HG02588 (cell line): Measurements from ENCODE around the gene TMEM244.
"Not testable (repeated sequence)": the region's sequence is repeated elsewhere in the genome, so short reads cannot be mapped to it uniquely, and the experiment has no call there.

Experiments used
- ATAC-seq: cut with Tn5 transposase; IDR thresholded peaks from one replicate; pipeline ENCODE4 v1.9.1; 2021; ENCODE audit warnings: mild to moderate bottlenecking, moderate library complexity; ENCODE audit not compliant: unreplicated experiment

Gene TMEM244

DNA sequence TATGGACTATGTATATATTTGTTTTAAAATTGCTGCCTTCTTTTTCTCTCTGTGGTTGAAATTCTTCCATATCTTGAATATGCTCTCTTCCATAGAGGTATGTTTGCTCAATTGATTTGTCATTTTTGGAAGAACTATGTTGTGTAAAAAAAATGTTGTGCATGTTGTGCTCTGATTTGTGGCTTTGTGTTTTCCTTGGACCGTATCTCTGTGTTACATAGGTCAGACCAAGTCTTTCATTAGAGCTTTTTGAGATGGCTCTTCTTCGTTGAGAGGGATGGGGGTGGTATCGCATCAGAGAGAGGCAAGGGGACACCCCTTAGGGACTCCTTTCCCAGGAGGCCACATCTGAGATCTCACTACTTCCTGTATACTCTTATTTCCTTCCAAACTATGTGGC is 43.8 kb downstream of the TMEM244 start:
- no peak for ATAC-seq

- no peak for ATAC-seq
Observed at GRCh38 chr6:129812145-129812777, 48.9 kb downstream of the TMEM244 start.

DNA sequence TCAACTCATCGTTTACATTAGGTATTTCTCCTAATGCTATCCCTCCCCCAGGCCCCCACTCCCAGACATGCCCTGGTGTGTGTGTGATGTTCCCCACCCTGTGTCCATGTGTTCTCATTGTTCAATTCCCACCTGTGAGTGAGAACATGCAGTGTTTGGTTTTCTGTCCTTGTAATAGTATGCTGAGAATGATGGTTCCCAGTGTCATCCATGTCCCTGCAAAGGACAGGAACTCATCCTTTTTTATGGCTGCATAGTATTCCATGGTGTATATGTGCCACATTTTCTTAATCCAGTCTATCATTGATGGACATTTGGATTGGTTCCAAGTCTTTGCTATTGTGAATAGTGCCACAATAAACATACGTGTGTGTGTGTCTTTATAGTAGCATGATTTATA is 54.0 kb downstream of the TMEM244 start:
- not testable (repeated sequence) for ATAC-seq

- not testable (repeated sequence) for ATAC-seq
Observed at GRCh38 chr6:129802920-129803319, 58.2 kb downstream of the TMEM244 start.

DNA sequence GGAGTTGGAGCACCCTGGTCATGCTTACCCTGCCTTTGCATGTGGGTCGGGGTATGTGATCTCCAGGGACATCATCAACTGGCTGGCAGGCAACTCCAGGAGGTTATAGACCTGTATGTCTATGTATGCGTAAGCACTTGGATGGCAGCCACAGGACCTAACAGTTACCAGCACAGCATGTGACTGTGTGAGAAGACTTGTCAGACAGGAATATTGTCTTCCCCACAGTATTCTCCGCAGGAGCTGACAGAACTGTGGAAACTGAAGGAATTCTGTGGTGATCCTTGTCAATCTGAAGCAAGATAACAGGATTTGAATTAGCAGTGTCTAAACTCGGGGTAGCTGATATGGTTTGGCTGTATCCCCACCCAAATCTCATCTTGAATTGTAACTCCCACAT is 59.2 kb downstream of the TMEM244 start:
- ATAC-seq = no peak

DNA sequence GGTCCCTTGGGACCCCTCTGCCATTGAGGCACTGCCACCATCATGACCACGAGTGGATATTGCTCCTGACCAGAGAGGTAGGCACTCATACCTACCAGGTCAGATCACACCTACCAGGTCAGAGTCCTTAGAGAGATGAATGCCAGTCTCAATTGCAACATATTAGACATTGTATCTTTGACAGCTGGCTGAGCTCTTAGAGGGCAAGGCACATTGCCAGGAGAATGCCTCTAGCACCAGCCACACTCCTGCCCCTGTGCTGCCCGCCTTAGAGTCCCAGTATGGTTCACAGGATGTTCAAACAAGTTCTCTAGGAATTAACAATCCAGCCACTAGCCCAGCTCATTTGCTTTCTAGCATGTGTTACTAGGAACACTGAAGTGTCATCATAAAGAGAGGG is 65.9 kb downstream of the TMEM244 start:
- ATAC-seq = no peak

DNA sequence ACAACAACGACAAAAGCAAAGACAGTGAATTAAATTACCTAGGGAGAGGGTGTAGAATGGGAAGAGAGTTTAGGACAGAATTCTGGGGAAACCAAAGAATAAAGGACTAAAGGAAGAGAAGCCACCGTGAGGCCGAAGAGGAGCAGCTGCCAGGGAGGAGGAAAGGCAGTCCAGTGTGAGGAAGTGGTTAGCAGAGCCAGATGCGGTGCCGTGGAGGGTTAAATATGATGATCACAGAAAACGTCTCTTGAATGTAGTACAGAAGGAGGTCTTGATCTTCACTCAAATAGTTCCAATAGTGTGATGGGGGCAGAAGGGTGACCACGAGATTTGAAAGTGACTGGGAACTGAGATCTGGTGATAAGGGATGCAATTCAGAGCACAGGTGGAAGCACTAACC is 67.7 kb downstream of the TMEM244 start:
- ATAC-seq = no peak

DNA sequence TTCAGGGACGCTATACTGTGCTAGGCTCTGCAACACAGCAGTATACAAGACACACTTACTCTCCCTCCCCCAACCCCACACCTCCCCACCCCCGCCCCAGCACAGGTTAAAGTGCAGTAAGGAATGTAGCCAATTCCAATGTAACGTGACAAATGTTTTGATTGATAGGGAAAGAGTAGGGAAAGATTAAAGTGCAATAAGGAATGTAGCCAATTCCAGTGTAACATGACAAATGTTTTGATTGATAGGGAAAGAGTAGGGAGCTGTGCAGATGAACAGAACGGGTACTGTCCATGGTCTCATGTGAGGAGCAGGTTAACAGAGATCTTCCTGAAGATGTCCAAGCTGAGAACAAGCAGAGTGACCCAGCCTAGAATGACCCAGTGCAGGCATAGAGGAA is 69.1 kb downstream of the TMEM244 start:
- no peak for ATAC-seq

- no peak for ATAC-seq
Observed at GRCh38 chr6:129790785-129791184, 70.3 kb downstream of the TMEM244 start.

- ATAC-seq = no peak
Observed at GRCh38 chr6:129789974-129790373, 71.1 kb downstream of the TMEM244 start.

GRCh38 chr6:129787816-129788215 is 73.3 kb downstream of the TMEM244 start:
- no peak for ATAC-seq

DNA sequence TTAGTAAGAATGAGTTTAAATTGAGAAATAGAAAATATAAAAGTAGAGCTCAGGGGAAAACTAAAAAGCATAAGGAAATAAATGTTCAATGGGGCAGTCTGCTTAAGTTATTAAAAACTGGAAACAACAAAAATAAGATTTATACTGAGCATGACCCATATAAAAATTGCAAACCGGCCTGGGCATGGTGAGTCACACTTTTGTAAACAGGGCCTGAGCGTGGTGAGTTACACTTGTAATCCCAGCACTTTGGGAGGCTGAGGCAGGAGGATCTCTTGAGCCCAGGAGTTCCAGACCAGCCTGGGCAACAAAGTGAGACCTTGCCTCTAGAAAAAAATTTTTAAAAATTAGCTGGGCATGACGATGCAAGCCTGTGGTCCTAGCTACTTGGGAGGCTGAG is 74.6 kb downstream of the TMEM244 start:
- ATAC-seq = no peak

GRCh38 chr6:129785756-129786135 is 75.4 kb downstream of the TMEM244 start:
- ATAC-seq = no peak

DNA sequence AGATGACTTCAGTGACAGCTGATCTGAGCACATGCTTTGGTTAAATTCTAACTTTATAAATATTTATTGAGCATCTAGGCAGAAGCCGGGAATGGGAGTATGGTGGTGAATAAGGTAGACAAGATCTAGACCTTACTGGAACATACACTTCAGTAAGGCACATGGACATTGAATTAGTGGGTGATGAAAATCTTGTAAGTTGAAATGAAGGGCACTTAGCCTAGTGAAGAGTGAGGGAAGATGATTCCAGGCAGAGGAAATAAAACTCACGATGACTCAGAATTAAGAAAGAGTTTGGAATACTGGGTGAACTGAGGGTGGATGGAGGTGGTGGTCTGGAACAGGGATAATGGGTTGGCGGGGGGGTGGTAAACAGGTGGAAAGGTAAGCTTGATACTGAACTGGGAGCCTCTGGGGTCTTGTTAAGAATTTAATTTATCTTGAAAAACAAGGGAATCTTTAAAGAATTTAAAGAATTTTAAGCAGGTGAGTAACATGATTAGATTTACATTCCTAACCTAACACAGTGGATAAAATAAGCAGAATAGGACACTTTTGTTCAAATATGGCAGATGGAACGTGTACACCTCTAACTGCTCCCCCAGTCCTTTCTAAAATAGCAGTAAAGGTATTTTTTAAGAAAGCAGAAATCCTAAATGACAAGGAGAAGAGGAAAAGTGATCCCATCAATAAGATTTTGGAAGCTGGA is 75.9 kb downstream of the TMEM244 start:
- no peak for ATAC-seq
